Measurements from ENCODE around the gene EXOC3L4. TPM values are rescaled to one million over a fixed set of nuclear protein-coding genes. Genes with fewer than 3 reads are reported as not detected.

The EXOC3L4 gene
- total RNA-seq, 1 donor from 2014 or later = not detected

DNA sequence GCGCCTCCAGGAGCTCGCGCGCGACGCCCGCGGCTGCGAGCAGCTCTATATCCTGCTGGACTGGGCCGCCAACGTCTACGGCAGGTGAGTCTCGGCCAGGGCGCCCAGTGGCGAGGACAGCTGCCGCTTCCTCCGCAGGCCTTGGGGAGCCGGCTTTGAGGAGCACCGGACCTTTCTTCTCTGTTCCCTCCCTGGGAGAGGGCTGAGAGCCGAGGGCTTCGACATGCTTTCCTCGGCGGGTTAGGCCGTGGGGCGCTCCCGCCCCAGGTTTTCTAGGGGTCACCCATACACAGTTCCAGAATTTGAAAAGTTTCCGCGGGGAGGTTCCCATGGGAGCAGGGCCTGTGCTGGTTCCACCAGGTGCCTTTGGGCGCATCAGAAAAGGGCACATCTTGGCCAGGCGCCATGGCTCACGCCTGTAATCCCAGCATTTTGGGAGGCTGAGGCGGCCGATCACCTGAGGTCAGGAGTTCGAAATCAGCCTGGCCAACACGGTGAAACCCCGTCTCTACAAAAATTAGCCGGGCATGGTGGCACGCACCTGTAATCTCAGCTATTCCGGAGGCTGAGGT, 8.2 kb downstream of the EXOC3L4 start:
- Histone ChIP-seq H2AFZ (ENCODE audit: low read depth, low read length) (no peak overlapping the region), H3K4me3 (ENCODE audit: insufficient read depth, low read depth, low read length) (no peak overlapping the region), H3K27me3 (ENCODE audit: insufficient read depth, low read length) (peaks cover 40% of the 10 kb centered on the region), H3K4me2 (ENCODE audit: low read length) (no peak overlapping the region), H3K9ac (ENCODE audit: low read length) (no peak overlapping the region), H3K79me2 (ENCODE audit: insufficient read depth, low read length) (no peaks in the 10 kb centered on the region), H3K4me1 (ENCODE audit: insufficient read depth, low read length) (peaks cover under 1% of the 10 kb centered on the region), H4K20me1 (ENCODE audit: insufficient read depth, low read length) (no peaks in the 10 kb centered on the region), H3K36me3 (ENCODE audit: insufficient read depth, low read length) (no peaks in the 10 kb centered on the region), H3K27ac (ENCODE audit: low read depth, low read length) (no peak overlapping the region), H3K9me3 (ENCODE audit: insufficient read depth, low read depth, low read length) (no peaks in the 10 kb centered on the region)
- TF ChIP-seq, protein P1, sequence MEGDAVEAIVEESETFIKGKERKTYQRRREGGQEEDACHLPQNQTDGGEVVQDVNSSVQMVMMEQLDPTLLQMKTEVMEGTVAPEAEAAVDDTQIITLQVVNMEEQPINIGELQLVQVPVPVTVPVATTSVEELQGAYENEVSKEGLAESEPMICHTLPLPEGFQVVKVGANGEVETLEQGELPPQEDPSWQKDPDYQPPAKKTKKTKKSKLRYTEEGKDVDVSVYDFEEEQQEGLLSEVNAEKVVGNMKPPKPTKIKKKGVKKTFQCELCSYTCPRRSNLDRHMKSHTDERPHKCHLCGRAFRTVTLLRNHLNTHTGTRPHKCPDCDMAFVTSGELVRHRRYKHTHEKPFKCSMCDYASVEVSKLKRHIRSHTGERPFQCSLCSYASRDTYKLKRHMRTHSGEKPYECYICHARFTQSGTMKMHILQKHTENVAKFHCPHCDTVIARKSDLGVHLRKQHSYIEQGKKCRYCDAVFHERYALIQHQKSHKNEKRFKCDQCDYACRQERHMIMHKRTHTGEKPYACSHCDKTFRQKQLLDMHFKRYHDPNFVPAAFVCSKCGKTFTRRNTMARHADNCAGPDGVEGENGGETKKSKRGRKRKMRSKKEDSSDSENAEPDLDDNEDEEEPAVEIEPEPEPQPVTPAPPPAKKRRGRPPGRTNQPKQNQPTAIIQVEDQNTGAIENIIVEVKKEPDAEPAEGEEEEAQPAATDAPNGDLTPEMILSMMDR (IDR thresholded peaks at IDR 0.05; ENCODE audit: insufficient read depth, low read depth, low read length) = no peak
- TF ChIP-seq EZH2 (IDR thresholded peaks at IDR 0.05; ENCODE audit: insufficient read depth, low read length) = peak; percentile 54
- no peak overlapping the region for H3K4me3 Mint-ChIP-seq (ENCODE audit: unreplicated experiment)
- peaks cover 10% of the 10 kb centered on the region for H3K9me3 Mint-ChIP-seq (ENCODE audit: unreplicated experiment)
- FAIRE-seq (no peak), DNase-seq (ENCODE audit: low read depth) (no peak)
- peaks cover 26% of the 10 kb centered on the region for H3K27me3 Mint-ChIP-seq (ENCODE audit: low read depth, unreplicated experiment)
- H3K36me3 Mint-ChIP-seq (ENCODE audit: low read depth, unreplicated experiment) = peaks cover 2% of the 10 kb centered on the region
- no peak overlapping the region for H3K27ac Mint-ChIP-seq (ENCODE audit: unreplicated experiment)
- no peaks in the 10 kb centered on the region for H3K4me1 Mint-ChIP-seq (ENCODE audit: low read depth, unreplicated experiment)

DNA sequence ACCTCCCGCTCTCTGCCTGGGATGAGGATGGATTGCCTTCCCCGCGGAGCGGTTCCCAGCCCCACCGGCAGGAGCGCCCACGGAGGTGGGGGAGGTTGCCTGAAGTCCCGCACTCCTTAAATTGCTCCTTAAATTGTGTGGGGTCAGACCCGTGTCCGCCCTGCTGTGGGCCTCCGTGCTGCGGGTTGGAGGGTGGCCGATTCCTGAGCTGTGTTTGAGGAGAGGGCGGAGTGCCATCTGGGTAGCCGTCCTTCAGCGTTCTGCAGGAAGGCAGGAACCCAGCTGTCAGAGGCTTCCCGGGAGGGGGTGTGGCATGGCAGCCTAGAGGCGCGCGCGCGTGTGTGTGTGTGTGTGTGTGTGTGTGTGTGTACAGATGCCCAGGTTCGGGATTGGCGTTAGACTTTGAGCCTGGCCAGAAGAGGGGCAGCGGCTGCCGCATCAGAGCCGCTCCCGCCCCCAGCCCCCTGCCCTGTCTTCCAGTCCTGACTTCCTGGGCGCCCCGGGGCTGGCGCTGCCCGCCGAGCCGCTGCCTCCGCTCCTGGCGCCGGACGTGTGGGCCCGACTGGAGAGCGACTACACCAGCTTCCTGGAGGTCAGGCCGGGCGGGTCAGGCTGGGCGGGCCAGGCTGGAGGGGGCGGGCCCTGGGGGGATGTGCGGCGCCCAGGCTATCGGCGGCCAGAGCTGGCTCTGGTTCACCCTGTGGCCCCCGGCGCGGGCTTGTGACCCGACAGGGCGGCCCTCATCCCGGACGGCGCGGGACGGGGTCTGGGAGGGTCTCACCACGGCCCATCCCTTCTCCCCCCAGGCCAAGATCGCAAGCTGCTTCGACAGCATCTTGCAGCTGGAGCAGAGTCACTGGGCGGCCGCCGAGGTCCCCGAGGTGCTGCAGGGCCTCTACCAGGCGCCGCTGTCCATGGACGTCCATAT, 9.2 kb downstream of the EXOC3L4 start:
- TF ChIP-seq EZH2 (IDR thresholded peaks at IDR 0.05; ENCODE audit: insufficient read depth, low read length) = no peak
- TF ChIP-seq, protein P1 (IDR thresholded peaks at IDR 0.05; ENCODE audit: insufficient read depth, low read depth, low read length) = no peak
- no peak overlapping the region for H3K4me3 ChIP-seq (ENCODE audit: insufficient read depth, low read depth, low read length)
- H3K27ac ChIP-seq (ENCODE audit: low read depth, low read length) = no peak overlapping the region
- peak overlapping the region; percentile 20 for H3K4me2 ChIP-seq (ENCODE audit: low read length)
- peaks cover 33% of the 10 kb centered on the region for H3K27me3 ChIP-seq (ENCODE audit: insufficient read depth, low read length)
- Mint-ChIP-seq H3K4me3 (ENCODE audit: unreplicated experiment) (no peak overlapping the region), H3K9me3 (ENCODE audit: unreplicated experiment) (peaks cover 11% of the 10 kb centered on the region), H3K4me1 (ENCODE audit: low read depth, unreplicated experiment) (no peaks in the 10 kb centered on the region), H3K27ac (ENCODE audit: unreplicated experiment) (no peak overlapping the region), H3K36me3 (ENCODE audit: low read depth, unreplicated experiment) (peaks cover 2% of the 10 kb centered on the region), H3K27me3 (ENCODE audit: low read depth, unreplicated experiment) (peaks cover 21% of the 10 kb centered on the region)
- no peaks in the 10 kb centered on the region for H3K36me3 ChIP-seq (ENCODE audit: insufficient read depth, low read length)
- no peak overlapping the region for H3K9ac ChIP-seq (ENCODE audit: low read length)
- H4K20me1 ChIP-seq (ENCODE audit: insufficient read depth, low read length) = no peaks in the 10 kb centered on the region
- no peak overlapping the region for H2AFZ ChIP-seq (ENCODE audit: low read depth, low read length)
- DNase-seq (ENCODE audit: low read depth) (no peak), FAIRE-seq (no peak)
- no peaks in the 10 kb centered on the region for H3K9me3 ChIP-seq (ENCODE audit: insufficient read depth, low read depth, low read length)
- H3K79me2 ChIP-seq (ENCODE audit: insufficient read depth, low read length) = no peaks in the 10 kb centered on the region
- H3K4me1 ChIP-seq (ENCODE audit: insufficient read depth, low read length) = peaks cover 10% of the 10 kb centered on the region

DNA sequence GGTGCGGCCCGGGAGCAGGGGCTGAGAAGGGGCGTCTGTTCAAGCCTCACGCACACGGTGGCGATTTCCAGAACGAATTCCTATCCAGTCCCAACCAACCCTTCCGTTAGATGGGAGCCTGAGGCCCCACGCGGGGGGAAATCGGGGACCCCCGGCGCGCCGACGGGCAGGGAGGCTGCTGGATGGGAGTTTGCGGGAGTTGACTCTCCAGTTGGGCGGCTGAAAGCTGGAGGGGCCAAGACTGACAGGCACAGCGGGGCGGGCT, 9.8 kb downstream of the EXOC3L4 start:
- no peaks in the 10 kb centered on the region for H3K4me1 Mint-ChIP-seq (ENCODE audit: low read depth, unreplicated experiment)
- H3K27me3 Mint-ChIP-seq (ENCODE audit: low read depth, unreplicated experiment) = peaks cover 21% of the 10 kb centered on the region
- peaks cover 2% of the 10 kb centered on the region for H3K36me3 Mint-ChIP-seq (ENCODE audit: low read depth, unreplicated experiment)
- FAIRE-seq = no peak
- peaks cover 12% of the 10 kb centered on the region for H3K4me1 ChIP-seq (ENCODE audit: insufficient read depth, low read length)
- H3K36me3 ChIP-seq (ENCODE audit: insufficient read depth, low read length) = no peaks in the 10 kb centered on the region
- H3K9me3 Mint-ChIP-seq (ENCODE audit: unreplicated experiment) = peaks cover 11% of the 10 kb centered on the region
- H3K27me3 ChIP-seq (ENCODE audit: insufficient read depth, low read length) = peaks cover 33% of the 10 kb centered on the region
- no peak overlapping the region for H2AFZ ChIP-seq (ENCODE audit: low read depth, low read length)
- H3K27ac ChIP-seq (ENCODE audit: low read depth, low read length) = no peak overlapping the region
- DNase-seq (ENCODE audit: low read depth) = no peak
- no peak overlapping the region for H3K4me3 ChIP-seq (ENCODE audit: insufficient read depth, low read depth, low read length)
- no peak overlapping the region for H3K4me3 Mint-ChIP-seq (ENCODE audit: unreplicated experiment)
- no peaks in the 10 kb centered on the region for H3K79me2 ChIP-seq (ENCODE audit: insufficient read depth, low read length)
- no peak overlapping the region for H3K27ac Mint-ChIP-seq (ENCODE audit: unreplicated experiment)
- no peak overlapping the region for H3K4me2 ChIP-seq (ENCODE audit: low read length)
- H3K9ac ChIP-seq (ENCODE audit: low read length) = no peak overlapping the region
- TF ChIP-seq, protein P1 (IDR thresholded peaks at IDR 0.05; ENCODE audit: insufficient read depth, low read depth, low read length) = no peak
- peak; percentile 94 for TF ChIP-seq EZH2 (IDR thresholded peaks at IDR 0.05; ENCODE audit: insufficient read depth, low read length)
- no peaks in the 10 kb centered on the region for H3K9me3 ChIP-seq (ENCODE audit: insufficient read depth, low read depth, low read length)
- H4K20me1 ChIP-seq (ENCODE audit: insufficient read depth, low read length) = no peaks in the 10 kb centered on the region

Measured in astrocyte (in vitro differentiated cells and primary cell).